ENCODE measurements around the gene CTDSP1.

CTDSP1 gene

DNA sequence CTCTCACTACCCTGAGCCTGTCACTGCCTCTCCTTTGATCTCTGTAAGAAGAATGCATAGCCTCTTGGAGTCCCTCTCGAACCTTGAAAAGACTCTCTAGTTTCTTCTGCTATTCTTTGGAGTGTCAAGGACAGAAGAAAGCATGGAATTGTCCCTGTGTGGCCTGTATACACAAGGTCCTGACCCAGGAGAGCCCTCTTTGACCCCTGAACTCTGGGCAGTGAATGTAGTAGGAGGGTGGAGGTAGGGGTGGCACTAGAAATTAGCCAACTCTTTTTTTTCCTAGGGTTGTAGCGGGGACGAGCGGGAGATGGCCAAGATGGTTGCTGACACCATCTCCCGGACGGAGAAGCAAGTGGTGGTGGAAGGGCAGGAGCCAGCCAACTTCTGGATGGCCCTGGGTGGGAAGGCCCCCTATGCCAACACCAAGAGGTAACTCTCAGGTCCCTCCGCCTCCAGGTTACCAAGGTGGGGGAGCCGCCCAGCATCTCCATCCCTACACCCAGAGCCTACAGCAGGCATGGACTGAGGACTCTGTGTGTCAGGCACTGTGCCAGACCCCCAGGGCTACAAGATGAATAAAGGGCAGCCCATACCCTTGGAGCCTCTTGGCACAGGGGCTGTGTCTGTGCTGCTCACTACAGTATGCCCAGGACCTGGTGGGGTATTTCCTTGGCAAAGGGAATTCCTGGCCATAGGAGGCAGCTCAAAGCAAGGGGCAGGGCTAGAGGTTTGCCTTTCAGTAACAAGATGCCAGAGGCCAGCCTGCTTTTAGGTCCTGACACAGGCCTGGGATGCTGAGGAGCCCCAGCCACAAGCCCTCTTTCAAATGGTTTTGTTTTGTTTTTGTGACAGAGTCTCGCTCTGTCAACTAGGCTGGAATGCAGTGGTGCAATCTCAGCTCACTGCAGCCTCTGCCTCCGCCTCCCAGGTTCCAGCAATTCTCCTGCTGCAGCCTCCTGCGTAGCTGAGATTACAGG, 35.6 kb downstream of the CTDSP1 start:
- Histone ChIP-seq H3K36me3 (replicated peaks in 1 of 2; ENCODE audit: control insufficient read depth in 2 of 2, insufficient read depth in 2 of 2, low read length in 2 of 2) (no peaks in the 10 kb centered on the region), H3K27ac (replicated peaks; ENCODE audit: low read length) (no peak overlapping the region), H2AFZ (ENCODE audit: low read length) (no peak overlapping the region), H2BK12ac (ENCODE audit: low read length) (no peak overlapping the region), H3K79me1 (ENCODE audit: low read depth, low read length) (no peaks in the 10 kb centered on the region), H2BK5ac (ENCODE audit: low read length) (no peak overlapping the region), H3K23ac (ENCODE audit: low read depth, low read length, poor library complexity) (no peak overlapping the region), H3K4me3 (ENCODE audit: low read length in 2 of 2) (no peak overlapping the region), H2BK15ac (ENCODE audit: low read length) (no peak overlapping the region), H3K4ac (ENCODE audit: low read length) (no peak overlapping the region), H3K9ac (ENCODE audit: low read depth, low read length, poor library complexity) (peak overlapping the region; percentile 0), H2AK5ac (ENCODE audit: low read depth, low read length) (no peak overlapping the region), H4K91ac (ENCODE audit: low read depth, low read length, poor library complexity) (no peak overlapping the region), H3K4me2 (ENCODE audit: insufficient read depth, low read length, poor library complexity, severe bottlenecking) (no peak overlapping the region), H3K18ac (ENCODE audit: low read length) (no peak overlapping the region), H4K8ac (ENCODE audit: low read depth, low read length) (no peak overlapping the region), H3K4me1 (ENCODE audit: control insufficient read depth in 2 of 2, insufficient read depth in 1 of 2, low read depth in 1 of 2, low read length in 2 of 2) (peaks cover 0 to 7% of the 10 kb centered on the region in 2 donors), H2BK120ac (ENCODE audit: low read depth, low read length) (no peak overlapping the region), H3K27me3 (ENCODE audit: control insufficient read depth in 3 of 3, insufficient read depth in 3 of 3, low read depth in 1 of 3, low read length in 3 of 3) (peaks cover 0 to 11% (median 0%) of the 10 kb centered on the region in 3 experiments), H3K9me3 (replicated peaks in 1 of 2; ENCODE audit: control insufficient read depth in 2 of 2, insufficient read depth in 1 of 2, low read depth in 1 of 2, low read length in 2 of 2) (no peaks in the 10 kb centered on the region), H3K14ac (ENCODE audit: low read length) (no peak overlapping the region)
- no CpG with 5 or more reads among the region's 11 CpGs for whole genome bisulfite sequencing, 2 donors (ENCODE audit: extremely low coverage in 2 of 2, insufficient read length in 2 of 2, insufficient replicate concordance in 1 of 2)
- DNase-seq (ENCODE audit: low spot score) = no peak

DNA sequence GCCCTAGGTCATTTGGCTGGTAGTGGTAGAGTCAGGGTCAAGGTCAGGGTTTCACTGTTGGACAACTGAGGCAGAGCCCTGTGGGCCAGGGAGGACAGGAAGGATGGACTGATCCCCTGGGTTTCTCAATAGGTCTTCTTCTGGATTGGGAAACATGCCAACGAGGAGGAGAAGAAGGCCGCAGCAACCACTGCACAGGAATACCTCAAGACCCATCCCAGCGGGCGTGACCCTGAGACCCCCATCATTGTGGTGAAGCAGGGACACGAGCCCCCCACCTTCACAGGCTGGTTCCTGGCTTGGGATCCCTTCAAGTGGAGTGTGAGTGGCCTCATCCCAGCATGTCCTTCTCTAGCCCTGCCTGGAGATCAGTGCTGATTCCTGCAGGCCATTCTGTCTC, 37.3 kb downstream of the CTDSP1 start:
- peaks cover 0 to 7% of the 10 kb centered on the region in 2 donors for H3K4me1 ChIP-seq (ENCODE audit: control insufficient read depth in 2 of 2, insufficient read depth in 1 of 2, low read depth in 1 of 2, low read length in 2 of 2)
- no peak overlapping the region for H3K9ac ChIP-seq (ENCODE audit: low read depth, low read length, poor library complexity)
- H3K27me3 ChIP-seq (ENCODE audit: control insufficient read depth in 3 of 3, insufficient read depth in 3 of 3, low read depth in 1 of 3, low read length in 3 of 3) = peaks cover 0 to 3% (median 0%) of the 10 kb centered on the region in 3 experiments
- H2AK5ac ChIP-seq (ENCODE audit: low read depth, low read length) = no peak overlapping the region
- H2BK120ac ChIP-seq (ENCODE audit: low read depth, low read length) = no peak overlapping the region
- no peak for DNase-seq (ENCODE audit: low spot score)
- no peak overlapping the region for H2BK5ac ChIP-seq (ENCODE audit: low read length)
- H3K4me2 ChIP-seq (ENCODE audit: insufficient read depth, low read length, poor library complexity, severe bottlenecking) = no peak overlapping the region
- H3K23ac ChIP-seq (ENCODE audit: low read depth, low read length, poor library complexity) = no peak overlapping the region
- H3K27ac ChIP-seq (replicated peaks; ENCODE audit: low read length) = no peak overlapping the region
- H2BK15ac ChIP-seq (ENCODE audit: low read length) = no peak overlapping the region
- WGBS, 2 donors (ENCODE audit: extremely low coverage in 2 of 2, insufficient read length in 2 of 2, insufficient replicate concordance in 1 of 2) = no CpG with 5 or more reads among the region's 5 CpGs
- no peak overlapping the region for H4K91ac ChIP-seq (ENCODE audit: low read depth, low read length, poor library complexity)
- no peak overlapping the region for H2AFZ ChIP-seq (ENCODE audit: low read length)
- H3K14ac ChIP-seq (ENCODE audit: low read length) = no peak overlapping the region
- H3K36me3 ChIP-seq (replicated peaks in 1 of 2; ENCODE audit: control insufficient read depth in 2 of 2, insufficient read depth in 2 of 2, low read length in 2 of 2) = no peaks in the 10 kb centered on the region
- H3K18ac ChIP-seq (ENCODE audit: low read length) = no peak overlapping the region
- H3K4me3 ChIP-seq (ENCODE audit: low read length in 2 of 2) = no peak overlapping the region
- no peaks in the 10 kb centered on the region for H3K9me3 ChIP-seq (replicated peaks in 1 of 2; ENCODE audit: control insufficient read depth in 2 of 2, insufficient read depth in 1 of 2, low read depth in 1 of 2, low read length in 2 of 2)
- H4K8ac ChIP-seq (ENCODE audit: low read depth, low read length) = no peak overlapping the region
- H3K79me1 ChIP-seq (ENCODE audit: low read depth, low read length) = no peaks in the 10 kb centered on the region
- no peak overlapping the region for H3K4ac ChIP-seq (ENCODE audit: low read length)
- no peak overlapping the region for H2BK12ac ChIP-seq (ENCODE audit: low read length)

DNA sequence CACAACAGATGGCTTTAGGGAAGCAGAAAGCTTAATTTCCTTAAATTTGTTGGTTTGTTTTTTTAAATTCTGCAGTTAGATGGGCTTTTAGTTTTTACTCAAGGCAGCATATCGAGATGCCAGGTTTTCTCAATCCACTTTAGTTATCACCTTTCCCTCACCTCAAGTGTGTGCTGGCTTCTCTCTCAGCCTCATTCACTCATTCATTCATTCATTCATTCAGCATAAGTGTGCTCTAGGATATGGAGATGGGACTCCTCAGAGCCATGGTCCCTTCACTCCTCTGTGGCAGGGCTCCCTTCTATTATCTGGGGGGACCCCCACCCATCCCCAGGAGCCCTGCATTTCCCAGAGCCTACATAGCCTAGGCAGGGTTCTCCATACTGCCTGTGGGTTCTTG, 38.3 kb downstream of the CTDSP1 start:
- Histone ChIP-seq H2BK15ac (ENCODE audit: low read length) (no peak overlapping the region), H3K18ac (ENCODE audit: low read length) (no peak overlapping the region), H2AK5ac (ENCODE audit: low read depth, low read length) (no peak overlapping the region), H4K8ac (ENCODE audit: low read depth, low read length) (no peak overlapping the region), H2BK120ac (ENCODE audit: low read depth, low read length) (no peak overlapping the region), H4K91ac (ENCODE audit: low read depth, low read length, poor library complexity) (no peak overlapping the region), H3K9ac (ENCODE audit: low read depth, low read length, poor library complexity) (no peak overlapping the region), H2BK12ac (ENCODE audit: low read length) (no peak overlapping the region), H2AFZ (ENCODE audit: low read length) (no peak overlapping the region), H3K4me1 (ENCODE audit: control insufficient read depth in 2 of 2, insufficient read depth in 1 of 2, low read depth in 1 of 2, low read length in 2 of 2) (peaks cover 0 to 7% of the 10 kb centered on the region in 2 donors), H3K14ac (ENCODE audit: low read length) (no peak overlapping the region), H3K4ac (ENCODE audit: low read length) (no peak overlapping the region), H3K4me2 (ENCODE audit: insufficient read depth, low read length, poor library complexity, severe bottlenecking) (no peak overlapping the region), H3K79me1 (ENCODE audit: low read depth, low read length) (no peaks in the 10 kb centered on the region), H3K27me3 (ENCODE audit: control insufficient read depth in 3 of 3, insufficient read depth in 3 of 3, low read depth in 1 of 3, low read length in 3 of 3) (no peaks in the 10 kb centered on the region), H3K36me3 (replicated peaks in 1 of 2; ENCODE audit: control insufficient read depth in 2 of 2, insufficient read depth in 2 of 2, low read length in 2 of 2) (no peaks in the 10 kb centered on the region), H3K9me3 (replicated peaks in 1 of 2; ENCODE audit: control insufficient read depth in 2 of 2, insufficient read depth in 1 of 2, low read depth in 1 of 2, low read length in 2 of 2) (no peaks in the 10 kb centered on the region), H2BK5ac (ENCODE audit: low read length) (no peak overlapping the region), H3K23ac (ENCODE audit: low read depth, low read length, poor library complexity) (no peak overlapping the region), H3K4me3 (ENCODE audit: low read length in 2 of 2) (no peak overlapping the region), H3K27ac (replicated peaks; ENCODE audit: low read length) (no peak overlapping the region)
- WGBS, 2 donors (ENCODE audit: extremely low coverage in 2 of 2, insufficient read length in 2 of 2, insufficient replicate concordance in 1 of 2) = no CpG with 5 or more reads among the region's 1 CpG
- DNase-seq (ENCODE audit: low spot score) = no peak

DNA sequence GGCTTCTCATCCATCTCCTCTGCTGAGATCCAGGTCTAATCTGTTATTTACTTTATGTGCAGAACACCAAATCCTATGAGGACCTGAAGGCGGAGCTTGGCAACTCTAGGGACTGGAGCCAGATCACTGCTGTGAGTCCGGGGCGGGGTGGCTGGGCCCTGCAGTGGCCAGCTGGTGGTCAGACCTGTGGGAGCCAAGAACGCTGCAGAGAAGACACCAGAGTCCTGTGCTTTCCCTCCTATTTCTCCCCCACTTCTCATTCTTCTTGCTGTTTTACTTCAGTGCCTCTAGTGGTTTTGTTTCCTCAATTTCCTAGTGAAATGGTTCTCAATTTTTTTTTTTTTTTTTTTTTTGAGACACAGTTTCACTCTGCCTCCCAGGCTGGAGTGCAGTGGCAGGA, 38.9 kb downstream of the CTDSP1 start:
- Histone ChIP-seq H3K4ac (ENCODE audit: low read length) (no peak overlapping the region), H3K4me3 (ENCODE audit: low read length in 2 of 2) (no peak overlapping the region), H3K36me3 (replicated peaks in 1 of 2; ENCODE audit: control insufficient read depth in 2 of 2, insufficient read depth in 2 of 2, low read length in 2 of 2) (no peaks in the 10 kb centered on the region), H3K14ac (ENCODE audit: low read length) (no peak overlapping the region), H2BK15ac (ENCODE audit: low read length) (no peak overlapping the region), H2BK5ac (ENCODE audit: low read length) (no peak overlapping the region), H2AFZ (ENCODE audit: low read length) (no peak overlapping the region), H3K9me3 (replicated peaks in 1 of 2; ENCODE audit: control insufficient read depth in 2 of 2, insufficient read depth in 1 of 2, low read depth in 1 of 2, low read length in 2 of 2) (no peaks in the 10 kb centered on the region), H3K79me1 (ENCODE audit: low read depth, low read length) (no peaks in the 10 kb centered on the region), H4K8ac (ENCODE audit: low read depth, low read length) (no peak overlapping the region), H3K23ac (ENCODE audit: low read depth, low read length, poor library complexity) (no peak overlapping the region), H4K91ac (ENCODE audit: low read depth, low read length, poor library complexity) (no peak overlapping the region), H3K4me2 (ENCODE audit: insufficient read depth, low read length, poor library complexity, severe bottlenecking) (no peak overlapping the region), H2BK12ac (ENCODE audit: low read length) (no peak overlapping the region), H3K9ac (ENCODE audit: low read depth, low read length, poor library complexity) (no peak overlapping the region), H3K27me3 (ENCODE audit: control insufficient read depth in 3 of 3, insufficient read depth in 3 of 3, low read depth in 1 of 3, low read length in 3 of 3) (no peaks in the 10 kb centered on the region), H2BK120ac (ENCODE audit: low read depth, low read length) (no peak overlapping the region), H3K18ac (ENCODE audit: low read length) (peak overlapping the region; percentile 11), H3K4me1 (ENCODE audit: control insufficient read depth in 2 of 2, insufficient read depth in 1 of 2, low read depth in 1 of 2, low read length in 2 of 2) (peaks cover 0 to 7% of the 10 kb centered on the region in 2 donors), H2AK5ac (ENCODE audit: low read depth, low read length) (no peak overlapping the region), H3K27ac (replicated peaks; ENCODE audit: low read length) (no peak overlapping the region)
- DNase-seq (ENCODE audit: low spot score) = no peak
- WGBS, 2 donors (ENCODE audit: extremely low coverage in 2 of 2, insufficient read length in 2 of 2, insufficient replicate concordance in 1 of 2) = no CpG with 5 or more reads among the region's 4 CpGs

All from neuronal stem cell (in vitro differentiated cells).